Measurements from ENCODE around the gene DHRS3. TPM values are rescaled to one million over a fixed set of nuclear protein-coding genes. Genes with fewer than 3 reads are reported as not detected.
A peak's percentile ranks its signal among the peaks of the same experiment; 100 is the strongest.

DHRS3 gene
- total and polyA plus RNA-seq, 2 donors (not counting 3 experiments of a cell fraction or from before 2014, with no cell fraction given), result 54.3 to 75.2 TPM

- peaks cover 22% of the 10 kb centered on the region for H3K4me1 ChIP-seq (ENCODE audit: control insufficient read depth, extremely low read depth, insufficient read depth, low read length)
- dilution Hi-C loops (cut with MboI; ENCODE audit: extremely low pct_ligation_motif_present, low sequenced_read_pairs), result no loop called here
- H3K79me2 ChIP-seq (ENCODE audit: control insufficient read depth, insufficient read depth, low read length), result no peaks in the 10 kb centered on the region
- no peak for DNase-seq (ENCODE audit: low read depth, low spot score)
- H3K27ac ChIP-seq (ENCODE audit: insufficient read depth, low read depth, low read length), result peak overlapping the region; percentile 91
- peak overlapping the region; percentile 68 for H3K9ac ChIP-seq (replicated peaks; ENCODE audit: extremely low read depth, insufficient read depth, low read length)
- POLR2A ChIA-PET, result no interaction called here
- H3K4me2 ChIP-seq (ENCODE audit: insufficient read depth, low read length), result peak overlapping the region; percentile 40
- no peak for FAIRE-seq
- BruUV-seq (replicated peaks), result no TSS peak
- no peak overlapping the region for H3K4me3 ChIP-seq (replicated peaks in 1 of 3; ENCODE audit: insufficient read depth in 1 of 3, low read depth in 1 of 3, low read length in 3 of 3)
- no peaks in the 10 kb centered on the region for H3K36me3 ChIP-seq (ENCODE audit: control insufficient read depth in 2 of 2, extremely low read depth in 1 of 2, insufficient read depth in 2 of 2, low read length in 2 of 2)
- H2AFZ ChIP-seq (ENCODE audit: low read depth, low read length), result no peak overlapping the region
- H3K9me3 ChIP-seq (replicated peaks; ENCODE audit: control insufficient read depth, insufficient read depth, low read length), result no peaks in the 10 kb centered on the region
- no peaks in the 10 kb centered on the region for H3K9me1 ChIP-seq (replicated peaks; ENCODE audit: control insufficient read depth, extremely low read depth, insufficient read depth, low read length)
- CTCF ChIA-PET, result interaction anchor here (1.3 to 1.8 kb wide), 3 partner anchors 47 to 143 kb away, joined by 3 to 4 read pairs (median 4); no protein-coding TSS in a partner anchor
- no peaks in the 10 kb centered on the region for H3K27me3 ChIP-seq (ENCODE audit: control insufficient read depth in 2 of 2, insufficient read depth in 2 of 2, low read length in 2 of 2)
- no peaks in the 10 kb centered on the region for H4K20me1 ChIP-seq (replicated peaks; ENCODE audit: control insufficient read depth, extremely low read depth, insufficient read depth, low read length)
- intact Hi-C loops (cut with micrococcal nuclease), result loop anchor here (1.0 kb wide), 2 partner anchors 70 to 115 kb away; no protein-coding TSS in a partner anchor
- TF ChIP-seq POLR2A (IDR thresholded peaks at IDR 0.05; ENCODE audit: low read depth, low read length), result no peak
- no peak for TF ChIP-seq FOS (IDR thresholded peaks at IDR 0.05; ENCODE audit: borderline replicate concordance, insufficient read depth, low read length)
- no peak for TF ChIP-seq POLR2AphosphoS5 (IDR thresholded peaks at IDR 0.05; ENCODE audit: insufficient read depth, low read depth, low read length)
- no peak for TF ChIP-seq EZH2 (IDR thresholded peaks at IDR 0.05; ENCODE audit: borderline replicate concordance, low read depth, low read length, severe bottlenecking)
- TF ChIP-seq MAX (IDR thresholded peaks at IDR 0.05; ENCODE audit: insufficient read depth, insufficient read length), result no peak
- no peak for TF ChIP-seq GATA2 (IDR thresholded peaks at IDR 0.05; ENCODE audit: insufficient read depth, insufficient read length, low read depth, low read length)
- no peak for TF ChIP-seq MYC (IDR thresholded peaks at IDR 0.05; ENCODE audit: low read depth, low read length)
- no peak for TF ChIP-seq CTCF (IDR thresholded peaks at IDR 0.05; ENCODE audit: extremely low read depth in 1 of 2, insufficient read depth in 1 of 2, low read depth in 1 of 2, low read length in 2 of 2)
- TF ChIP-seq JUN (IDR thresholded peaks at IDR 0.05; ENCODE audit: borderline replicate concordance, insufficient read depth, insufficient read length, low read depth), result no peak
These were observed 69.0 kb downstream of the DHRS3 start for GRCh38 chr1:12548973-12549459.
